Retinal pigment epithelial cell (primary cell): ENCODE measurements around the gene ITGA8.

Source experiments
- DNase-seq: peaks from one replicate; pipeline ENCODE4 v3.0.0-alpha.2; 2010; ENCODE audit warnings: low read depth
- H3K4me3 ChIP-seq: 2 replicates; pipeline ENCODE4 v1.5.1; 2011; ENCODE audit warnings: mild to moderate bottlenecking, low read length, control low read depth, moderate library complexity
- TF ChIP-seq, protein P1 (sequence below): conservative IDR thresholded peaks from 2 replicates; pipeline ENCODE4 v1.5.1; 2011; ENCODE audit warnings: low read depth, low read length, control low read depth, inconsistent platforms

The ITGA8 gene

DNA sequence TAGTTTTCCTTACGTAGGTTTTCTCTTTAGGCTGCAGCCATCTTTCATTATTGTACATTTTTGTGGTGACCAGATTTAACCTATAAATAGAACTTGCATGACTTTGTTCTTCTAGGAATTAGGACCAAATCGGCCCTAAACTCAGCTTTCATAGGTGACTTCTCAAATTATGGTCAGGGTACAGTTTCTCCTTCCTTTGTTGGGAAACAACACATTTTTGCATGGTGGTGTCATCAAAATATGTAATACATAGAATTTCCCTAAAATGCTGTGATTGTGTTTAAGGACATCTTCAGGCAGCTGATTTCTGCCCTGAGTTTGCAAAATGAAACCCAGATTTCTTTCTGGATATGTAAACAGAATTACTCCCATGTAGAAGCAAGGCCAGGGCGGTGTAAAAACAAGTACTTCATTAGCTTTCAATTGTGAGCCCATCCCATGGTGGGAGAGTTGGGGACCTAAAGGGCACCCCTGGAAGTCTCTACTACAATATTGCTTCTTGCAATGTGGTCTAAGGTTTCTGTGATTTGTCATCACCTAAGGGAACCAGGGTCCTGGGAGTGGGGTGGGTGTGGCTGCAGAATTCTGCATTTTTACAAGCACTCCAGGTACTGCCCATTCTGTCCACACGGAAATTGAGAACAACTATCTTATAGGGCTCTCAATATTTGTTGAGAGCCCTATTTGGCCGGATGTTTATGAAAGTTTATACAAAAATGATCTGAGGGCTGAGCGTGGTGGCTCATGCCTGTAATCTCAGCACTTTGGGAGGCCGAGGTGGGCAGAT, 227.7 kb downstream of the ITGA8 start:
- no peak for DNase-seq
- TF ChIP-seq, protein P1, sequence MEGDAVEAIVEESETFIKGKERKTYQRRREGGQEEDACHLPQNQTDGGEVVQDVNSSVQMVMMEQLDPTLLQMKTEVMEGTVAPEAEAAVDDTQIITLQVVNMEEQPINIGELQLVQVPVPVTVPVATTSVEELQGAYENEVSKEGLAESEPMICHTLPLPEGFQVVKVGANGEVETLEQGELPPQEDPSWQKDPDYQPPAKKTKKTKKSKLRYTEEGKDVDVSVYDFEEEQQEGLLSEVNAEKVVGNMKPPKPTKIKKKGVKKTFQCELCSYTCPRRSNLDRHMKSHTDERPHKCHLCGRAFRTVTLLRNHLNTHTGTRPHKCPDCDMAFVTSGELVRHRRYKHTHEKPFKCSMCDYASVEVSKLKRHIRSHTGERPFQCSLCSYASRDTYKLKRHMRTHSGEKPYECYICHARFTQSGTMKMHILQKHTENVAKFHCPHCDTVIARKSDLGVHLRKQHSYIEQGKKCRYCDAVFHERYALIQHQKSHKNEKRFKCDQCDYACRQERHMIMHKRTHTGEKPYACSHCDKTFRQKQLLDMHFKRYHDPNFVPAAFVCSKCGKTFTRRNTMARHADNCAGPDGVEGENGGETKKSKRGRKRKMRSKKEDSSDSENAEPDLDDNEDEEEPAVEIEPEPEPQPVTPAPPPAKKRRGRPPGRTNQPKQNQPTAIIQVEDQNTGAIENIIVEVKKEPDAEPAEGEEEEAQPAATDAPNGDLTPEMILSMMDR = no peak
- H3K4me3 ChIP-seq = no peak overlapping the region

DNA sequence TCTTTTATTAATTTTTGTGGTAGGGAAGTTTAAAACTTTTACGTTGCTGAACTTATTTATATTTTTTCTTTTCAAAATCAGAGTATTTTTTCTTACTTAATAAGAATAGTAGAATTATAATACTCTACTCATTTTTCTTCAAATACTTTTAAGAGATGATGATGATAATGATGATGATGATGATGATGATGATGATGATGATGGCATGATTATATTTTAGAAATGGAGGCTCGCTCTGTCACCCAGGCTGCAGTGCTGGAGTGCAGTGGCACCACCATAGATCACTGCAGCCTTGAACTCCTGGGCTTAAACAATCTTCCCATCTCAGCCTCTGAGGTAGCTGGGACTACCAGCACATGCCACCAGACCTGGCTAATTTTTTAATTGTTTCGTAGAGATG, 230.3 kb downstream of the ITGA8 start:
- no peak for DNase-seq
- H3K4me3 ChIP-seq = no peak overlapping the region
- TF ChIP-seq, protein P1 = no peak

DNA sequence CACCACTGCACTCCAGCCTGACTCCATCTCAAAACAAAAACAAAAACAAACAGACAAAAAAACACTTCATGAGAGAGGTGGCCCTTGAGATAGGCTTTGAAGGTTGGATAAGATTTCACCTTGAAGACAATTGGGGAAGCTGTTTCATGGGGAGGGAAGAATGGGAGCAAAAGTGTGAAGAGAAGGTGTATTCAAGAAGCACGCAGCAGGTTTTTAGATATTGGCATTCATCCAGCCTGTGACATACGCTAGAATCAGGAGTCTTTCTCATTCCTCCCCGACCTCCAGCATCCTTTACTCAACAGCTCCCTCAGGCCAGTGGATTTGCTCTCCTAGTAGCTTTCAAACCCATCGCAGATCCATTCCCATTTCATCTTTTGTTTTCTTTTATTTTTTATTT, 232.3 kb downstream of the ITGA8 start:
- DNase-seq = no peak
- H3K4me3 ChIP-seq = no peak overlapping the region
- TF ChIP-seq, protein P1 = no peak

DNA sequence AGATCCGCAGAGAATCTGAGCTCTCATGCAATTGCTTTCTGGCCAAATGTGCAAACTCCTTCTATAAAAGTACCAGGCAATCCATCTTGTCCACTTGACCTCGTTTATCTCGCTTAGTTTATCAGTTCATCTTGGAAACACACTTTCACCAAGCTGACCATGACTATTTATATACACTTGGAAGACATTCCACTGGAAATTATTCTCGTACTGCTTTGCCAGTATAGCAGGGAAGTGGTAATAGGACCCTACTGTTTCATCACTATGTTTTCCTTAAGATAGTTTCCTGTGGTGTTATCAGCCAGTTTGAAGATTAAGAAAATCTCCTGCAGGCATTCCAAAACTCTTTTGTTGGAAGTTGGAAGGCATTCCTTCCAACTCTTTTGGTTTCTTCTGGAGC, 233.3 kb downstream of the ITGA8 start:
- TF ChIP-seq, protein P1 = no peak
- no peak for DNase-seq
- H3K4me3 ChIP-seq = no peak overlapping the region

DNA sequence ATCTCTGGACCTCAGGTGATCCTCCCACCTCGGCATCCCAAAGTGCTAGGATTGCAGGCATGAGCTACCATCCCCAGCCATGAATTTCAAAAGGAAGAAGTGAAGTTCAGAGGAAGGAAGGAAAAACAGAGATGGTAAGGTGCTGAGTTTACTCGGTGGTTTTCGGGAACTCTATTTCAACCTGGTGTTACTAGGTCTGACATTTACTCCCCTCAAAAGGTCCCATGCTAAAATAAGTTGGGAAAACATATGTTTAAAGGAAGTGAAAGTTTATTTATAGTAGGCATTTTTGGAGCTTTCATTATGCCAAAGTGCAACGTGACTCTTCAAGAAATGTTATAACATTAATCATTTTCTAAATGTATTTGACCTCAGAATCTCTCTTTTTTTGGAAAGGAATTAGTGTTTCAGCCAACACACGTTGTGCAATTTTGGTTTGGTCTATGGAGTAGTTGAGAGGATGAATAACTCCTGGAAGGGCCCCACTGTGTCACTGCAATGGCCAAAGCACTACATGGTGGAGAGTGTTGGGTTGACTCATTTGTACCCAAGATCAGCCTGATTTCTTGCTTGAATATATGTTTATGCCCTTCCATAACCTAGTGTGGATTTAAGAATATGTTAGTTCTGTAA, 233.9 kb downstream of the ITGA8 start:
- TF ChIP-seq, protein P1 = no peak
- DNase-seq = no peak
- no peak overlapping the region for H3K4me3 ChIP-seq

DNA sequence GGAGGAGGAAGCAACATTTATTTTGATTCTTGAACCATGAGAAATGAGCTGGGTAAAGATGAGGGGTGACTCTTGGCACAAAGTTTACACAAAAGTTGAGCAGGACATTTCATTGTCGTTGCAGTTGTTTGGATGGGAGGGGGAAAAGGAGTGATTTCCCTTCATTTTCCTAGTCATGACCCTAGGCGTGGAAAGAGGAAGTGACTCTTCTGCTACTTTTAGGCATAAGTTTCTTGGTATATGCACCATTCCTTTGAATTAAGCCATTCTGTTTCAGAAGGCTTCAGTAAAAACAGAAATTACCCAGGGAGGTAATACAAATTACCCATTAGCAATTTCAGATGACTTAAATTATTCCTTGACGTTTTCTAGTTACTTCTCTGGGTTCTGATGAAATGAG, 234.7 kb downstream of the ITGA8 start:
- H3K4me3 ChIP-seq = no peak overlapping the region
- no peak for DNase-seq
- TF ChIP-seq, protein P1 = no peak

DNA sequence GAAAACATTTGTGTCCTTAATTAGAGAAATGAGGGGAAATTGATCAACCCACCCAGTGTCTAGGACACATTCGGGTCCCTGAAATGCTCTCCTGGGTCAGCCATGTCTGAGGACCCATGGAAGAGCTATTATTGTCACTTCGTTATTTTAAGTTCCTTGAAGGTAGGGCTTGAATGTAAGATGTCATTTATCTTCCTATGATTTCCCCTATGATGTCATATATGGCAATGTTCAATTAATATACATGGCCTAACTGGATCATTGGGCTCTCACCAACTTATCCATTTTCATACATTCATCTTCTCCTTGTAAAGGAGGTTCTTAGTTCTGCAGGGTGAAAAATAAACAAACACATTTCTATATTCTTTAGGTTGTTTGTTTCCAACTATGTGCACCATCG, 235.6 kb downstream of the ITGA8 start:
- no peak for DNase-seq
- no peak overlapping the region for H3K4me3 ChIP-seq
- TF ChIP-seq, protein P1 = no peak
